HepG2 (cell line): ENCODE data around the gene SAC3D1. TPM values are rescaled to one million over a fixed set of nuclear protein-coding genes. Genes with fewer than 3 reads are reported as not detected.

ENCODE experiments used
- CEBPZ ChIP-seq: IDR thresholded peaks from 2 replicates; pipeline ENCODE4 v1.6.1; 2012; ENCODE audit warnings: low read length, improper control_type of control experiment
- CHD4 ChIP-seq: fragments of 200-600 bp; sonication (generic); IDR thresholded peaks from 2 replicates; pipeline ENCODE4 v1.7.0; 2017; ENCODE audit warnings: mild to moderate bottlenecking, low read length, borderline replicate concordance
- CREBL2 ChIP-seq: sonication (generic); formaldehyde crosslinking; IDR thresholded peaks from 2 replicates; pipeline ENCODE4 v1.8.1; 2023; ENCODE audit warnings: missing genetic modification reagents, mild to moderate bottlenecking, borderline replicate concordance
- ETS1 ChIP-seq: sonication (generic); formaldehyde crosslinking; IDR thresholded peaks from 2 replicates; pipeline ENCODE4 v1.4.0; 2020; ENCODE audit warnings: missing genetic modification reagents
- HES4 ChIP-seq: sonication (generic); formaldehyde crosslinking; IDR thresholded peaks from 2 replicates; pipeline ENCODE4 v1.9.0; 2021; ENCODE audit warnings: mild to moderate bottlenecking, missing genetic modification reagents, borderline replicate concordance
- HIC2 ChIP-seq: sonication (generic); formaldehyde crosslinking; IDR thresholded peaks from 2 replicates; pipeline ENCODE4 v1.9.0; 2022; ENCODE audit warnings: low read depth, missing genetic modification reagents
- HMGXB4 ChIP-seq, 2 experiments: sonication (generic) in 1 of 2; formaldehyde crosslinking in 1 of 2; IDR thresholded peaks; 2 replicates each; pipeline versions ENCODE4 v1.4.0 to v1.6.1; 2018 to 2020; ENCODE audit warnings: missing genetic modification reagents in 2 of 2, borderline replicate concordance in 1 of 2, low read depth in 1 of 2, mild to moderate bottlenecking in 1 of 2, missing biosample characterization in 1 of 2
- NFATC3 ChIP-seq: sonication (generic); formaldehyde crosslinking; IDR thresholded peaks from 2 replicates; pipeline ENCODE4 v1.5.1; 2020; ENCODE audit warnings: mild to moderate bottlenecking, missing genetic modification reagents
- NFE2L1 ChIP-seq: sonication (generic); formaldehyde crosslinking; IDR thresholded peaks from 2 replicates; pipeline ENCODE4 v1.4.0; 2020; ENCODE audit warnings: missing genetic modification reagents, mild to moderate bottlenecking, borderline replicate concordance
- SALL1 ChIP-seq: sonication (generic); formaldehyde crosslinking; IDR thresholded peaks from 2 replicates; pipeline ENCODE4 v1.8.0; 2022; ENCODE audit warnings: mild to moderate bottlenecking, missing genetic modification reagents
- ZNF230 ChIP-seq: sonication (generic); formaldehyde crosslinking; IDR thresholded peaks from 2 replicates; pipeline ENCODE4 v1.4.0; 2020; ENCODE audit warnings: mild to moderate bottlenecking, missing genetic modification reagents
- ZNF362 ChIP-seq: sonication (generic); formaldehyde crosslinking; IDR thresholded peaks from 2 replicates; pipeline ENCODE4 v1.4.0; 2020; ENCODE audit warnings: missing genetic modification reagents, mild to moderate bottlenecking, borderline replicate concordance
- ZNF572 ChIP-seq: sonication (generic); formaldehyde crosslinking; IDR thresholded peaks from 2 replicates; pipeline ENCODE4 v1.5.1; 2020; ENCODE audit warnings: mild to moderate bottlenecking, missing genetic modification reagents
- ZXDC ChIP-seq: sonication (generic); formaldehyde crosslinking; IDR thresholded peaks from 2 replicates; pipeline ENCODE4 v1.5.0; 2020; ENCODE audit warnings: mild to moderate bottlenecking, missing genetic modification reagents
- polyA plus RNA-seq, 8 experiments: library from polyadenylated mRNA; depleted of rRNA in 3 of 8; stranded (reverse) in 7 of 8; unstranded in 1 of 8; fragments of >200 nt; fragmentation: Illumina TruSeq in 4 of 8; extraction: Trizol in 4 of 8; gene quantifications; 2 replicates each; pipeline versions ENCODE4 v1.2.1 to v1.2.3, GENCODE V29; 2011 to 2016; ENCODE audit warnings: low read depth in 4 of 8, missing spikeins in 1 of 8, mixed read lengths in 1 of 8; ENCODE audit not compliant: insufficient read depth in 1 of 8
- total RNA-seq, 5 experiments: library from RNA; depleted of rRNA; stranded (reverse); fragments of >200 nt; fragmentation: Illumina TruSeq; extraction: Trizol; gene quantifications; 2 replicates each; pipeline ENCODE4 v1.2.3, GENCODE V29; 2016; ENCODE audit warnings: low read depth in 1 of 5

SAC3D1 gene
- total and polyA plus RNA-seq, 2 of the 13 experiments (the other 11 are each of a cell fraction or from before 2014, with no cell fraction given), result 7.4 to 36.3 TPM

GRCh38 chr11:65040847-65041622 lies at the start of gene SAC3D1 (continued):
- TF ChIP-seq ZXDC (peak; percentile 75; the same call in 1 of the 2 replicates), HIC2 (CRISPR knock-in tag) (no peak), NFE2L1 (CRISPR knock-in tag) (no peak), HES4 (CRISPR knock-in tag) (no peak), ZNF572 (no peak), NFATC3 (CRISPR knock-in tag) (no peak), CHD4 (no peak), HMGXB4 (CRISPR knock-in tag; IDR thresholded peaks at IDR 0.05; ENCODE audit: borderline replicate concordance in 1 of 2, low read depth in 1 of 2) (peak; percentile 41 to 55), SALL1 (CRISPR knock-in tag) (peak; percentile 30; the same call in 1 of the 2 replicates), CREBL2 (no peak), ZNF362 (CRISPR knock-in tag) (no peak), ZNF230 (CRISPR knock-in tag) (no peak), CEBPZ (no peak), ETS1 (peak; percentile 64; the same call in 1 of the 2 replicates)
